ENCODE data around the gene TBX1.

- no peak for TF ChIP-seq CTCF (conservative IDR thresholded peaks at IDR 0.05)
- TF ChIP-seq ZFX (IDR thresholded peaks at IDR 0.05) = no peak
These were observed 54.7 kb downstream of the TBX1 start for GRCh38 chr22:19815093-19815822.
